NB4 (cell line): ENCODE data around the gene MROH7.

ENCODE experiments used
- DNase-seq: peaks from one replicate; pipeline ENCODE4 v3.0.0; 2010; ENCODE audit warnings: low read depth
- H3K4me3 ChIP-seq: one replicate; pipeline ENCODE4 v1.5.1; 2011; ENCODE audit warnings: mild to moderate bottlenecking, low read depth, low read length, moderate library complexity
- CTCF ChIP-seq: IDR thresholded peaks from one replicate; pipeline ENCODE4 v1.5.1; 2012; ENCODE audit warnings: low read depth, low read length
- MAX ChIP-seq: IDR thresholded peaks from 2 replicates; pipeline ENCODE4 v1.6.1; 2011; ENCODE audit warnings: low read depth, low read length
- MYC ChIP-seq: IDR thresholded peaks from 2 replicates; pipeline ENCODE4 v1.6.1; 2011; ENCODE audit warnings: low read depth, low read length
- POLR2A ChIP-seq: IDR thresholded peaks from 2 replicates; pipeline ENCODE4 v1.6.1; 2011; ENCODE audit warnings: mild to moderate bottlenecking; ENCODE audit not compliant: insufficient read length; ENCODE audit errors: extremely low read depth

The MROH7 gene

GRCh38 chr1:54686155-54686554, 44.6 kb downstream of the MROH7 start:
- TF ChIP-seq MAX (no peak), CTCF (no peak)
- no peak for DNase-seq
- H3K4me3 ChIP-seq = no peak overlapping the region

GRCh38 chr1:54694771-54695170, 53.2 kb downstream of the MROH7 start:
- DNase-seq = no peak
- TF ChIP-seq MAX (no peak), CTCF (no peak), MYC (no peak), POLR2A (no peak)
- H3K4me3 ChIP-seq = no peak overlapping the region

- no peak for DNase-seq
- no peak overlapping the region for H3K4me3 ChIP-seq
- TF ChIP-seq CTCF = no peak
- no peak for TF ChIP-seq MYC
- no peak for TF ChIP-seq MAX
- no peak for TF ChIP-seq POLR2A
Measured at GRCh38 chr1:54695221-54695620, 53.6 kb downstream of the MROH7 start.

- DNase-seq = no peak
- no peak for TF ChIP-seq MAX
- TF ChIP-seq POLR2A = no peak
- no peak for TF ChIP-seq MYC
- no peak for TF ChIP-seq CTCF
- H3K4me3 ChIP-seq = no peak overlapping the region
Measured at GRCh38 chr1:54695764-54696163, 54.2 kb downstream of the MROH7 start.

- TF ChIP-seq MYC = no peak
- TF ChIP-seq POLR2A = no peak
- TF ChIP-seq MAX = no peak
- no peak for TF ChIP-seq CTCF
- no peak overlapping the region for H3K4me3 ChIP-seq
- DNase-seq = no peak
Measured at GRCh38 chr1:54696262-54696661, 54.7 kb downstream of the MROH7 start.

GRCh38 chr1:54697896-54698295, 56.3 kb downstream of the MROH7 start:
- no peak overlapping the region for H3K4me3 ChIP-seq
- no peak for DNase-seq
- no peak for TF ChIP-seq POLR2A
- TF ChIP-seq MYC = no peak
- TF ChIP-seq CTCF = no peak
- no peak for TF ChIP-seq MAX
